Measurements from ENCODE around the gene BPNT1. TPM values are rescaled to one million over a fixed set of nuclear protein-coding genes. Genes with fewer than 3 reads are reported as not detected.

The BPNT1 gene
- total RNA-seq, 2 donors from 2014 or later: 19.1 to 21.9 TPM

DNA sequence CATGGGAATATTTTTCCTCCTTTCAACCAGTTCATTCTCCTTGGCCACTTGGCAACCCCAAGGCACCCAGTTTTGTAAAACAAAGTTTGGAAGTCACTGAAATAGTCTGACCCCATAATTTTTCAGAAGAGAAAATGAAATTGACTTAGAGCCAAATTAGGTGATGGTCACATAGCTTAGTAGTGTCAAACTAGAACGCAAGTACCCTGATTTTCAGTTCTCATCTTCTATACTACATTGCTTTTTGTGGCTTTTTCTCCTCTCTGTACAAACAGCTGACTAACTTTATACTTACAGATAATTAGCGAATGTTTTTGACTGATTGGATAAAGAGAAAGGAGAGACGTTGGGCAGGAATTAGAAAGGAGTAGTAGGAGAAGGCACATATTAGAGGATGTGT, 37.5 kb upstream of the BPNT1 start:
- ATAC-seq (ENCODE audit: insufficient number of reproducible peaks, low FRiP score, low read depth) (no peak), DNase-seq (ENCODE audit: low spot score) (no peak)
- H3K36me3 ChIP-seq: peaks cover 8% of the 10 kb centered on the region

DNA sequence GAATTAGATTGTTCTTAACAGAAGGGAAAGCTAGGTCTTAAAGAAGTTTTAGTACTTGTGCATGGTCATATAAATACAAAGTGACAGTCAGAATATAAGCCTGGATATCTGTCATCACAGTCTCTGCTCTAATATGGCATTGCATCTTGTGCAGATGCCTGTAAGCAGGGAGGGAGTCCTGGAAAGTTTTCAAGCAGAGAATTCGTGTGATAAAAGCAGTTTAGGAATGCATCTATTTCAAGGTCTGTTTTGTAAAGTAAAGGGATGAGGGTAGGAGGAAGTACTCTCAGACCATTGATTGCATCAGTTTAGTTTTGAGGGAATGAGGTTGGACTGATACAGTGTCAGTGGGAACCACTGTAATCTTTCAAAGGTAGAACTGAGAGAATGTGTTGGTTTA, 35.0 kb upstream of the BPNT1 start:
- H3K36me3 ChIP-seq: peaks cover 8% of the 10 kb centered on the region
- no peak overlapping the region for H3K4me3 ChIP-seq
- DNase-seq (ENCODE audit: low spot score) (no peak), ATAC-seq (ENCODE audit: insufficient number of reproducible peaks, low FRiP score, low read depth) (no peak)
- H3K4me1 ChIP-seq (ENCODE audit: control insufficient read depth in 1 of 2, low read depth in 2 of 2): peaks cover 0 to 2% of the 10 kb centered on the region in 2 donors
- H3K27me3 ChIP-seq (replicated peaks; ENCODE audit: insufficient read depth): no peaks in the 10 kb centered on the region
- no peaks in the 10 kb centered on the region for H3K9me3 ChIP-seq
- H3K27ac ChIP-seq: no peak overlapping the region
- TF ChIP-seq, protein P1, sequence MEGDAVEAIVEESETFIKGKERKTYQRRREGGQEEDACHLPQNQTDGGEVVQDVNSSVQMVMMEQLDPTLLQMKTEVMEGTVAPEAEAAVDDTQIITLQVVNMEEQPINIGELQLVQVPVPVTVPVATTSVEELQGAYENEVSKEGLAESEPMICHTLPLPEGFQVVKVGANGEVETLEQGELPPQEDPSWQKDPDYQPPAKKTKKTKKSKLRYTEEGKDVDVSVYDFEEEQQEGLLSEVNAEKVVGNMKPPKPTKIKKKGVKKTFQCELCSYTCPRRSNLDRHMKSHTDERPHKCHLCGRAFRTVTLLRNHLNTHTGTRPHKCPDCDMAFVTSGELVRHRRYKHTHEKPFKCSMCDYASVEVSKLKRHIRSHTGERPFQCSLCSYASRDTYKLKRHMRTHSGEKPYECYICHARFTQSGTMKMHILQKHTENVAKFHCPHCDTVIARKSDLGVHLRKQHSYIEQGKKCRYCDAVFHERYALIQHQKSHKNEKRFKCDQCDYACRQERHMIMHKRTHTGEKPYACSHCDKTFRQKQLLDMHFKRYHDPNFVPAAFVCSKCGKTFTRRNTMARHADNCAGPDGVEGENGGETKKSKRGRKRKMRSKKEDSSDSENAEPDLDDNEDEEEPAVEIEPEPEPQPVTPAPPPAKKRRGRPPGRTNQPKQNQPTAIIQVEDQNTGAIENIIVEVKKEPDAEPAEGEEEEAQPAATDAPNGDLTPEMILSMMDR (IDR thresholded peaks at IDR 0.05): no peak

More for the DNA sequence above, 37.5 kb upstream of the BPNT1 start:
- Histone ChIP-seq H3K27ac (no peak overlapping the region), H3K9me3 (no peaks in the 10 kb centered on the region), H3K27me3 (replicated peaks; ENCODE audit: insufficient read depth) (no peaks in the 10 kb centered on the region), H3K4me3 (no peak overlapping the region), H3K4me1 (ENCODE audit: control insufficient read depth in 1 of 2, low read depth in 2 of 2) (no peaks in the 10 kb centered on the region)
- TF ChIP-seq, protein P1 (IDR thresholded peaks at IDR 0.05): no peak

DNA sequence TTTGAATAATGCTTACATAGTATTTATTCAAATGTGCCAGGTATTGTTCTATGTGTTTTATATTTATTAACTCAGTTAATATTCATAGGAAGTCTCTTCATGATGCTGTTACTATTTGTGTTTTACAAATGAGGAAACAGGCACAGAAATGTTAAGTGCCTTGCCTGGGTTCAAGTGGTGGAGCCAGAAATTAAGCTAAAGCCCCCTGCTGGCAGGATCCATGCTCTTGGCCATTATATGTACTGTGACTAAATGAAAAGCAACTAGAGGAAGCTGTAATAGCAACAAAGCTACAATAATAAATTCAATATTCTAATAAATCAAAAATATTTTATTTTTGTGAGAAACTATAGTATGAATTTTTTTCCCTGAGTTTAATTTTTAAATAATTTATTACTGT, 34.3 kb upstream of the BPNT1 start:
- DNase-seq (ENCODE audit: low spot score): no peak
- ATAC-seq (ENCODE audit: insufficient number of reproducible peaks, low FRiP score, low read depth): no peak

DNA sequence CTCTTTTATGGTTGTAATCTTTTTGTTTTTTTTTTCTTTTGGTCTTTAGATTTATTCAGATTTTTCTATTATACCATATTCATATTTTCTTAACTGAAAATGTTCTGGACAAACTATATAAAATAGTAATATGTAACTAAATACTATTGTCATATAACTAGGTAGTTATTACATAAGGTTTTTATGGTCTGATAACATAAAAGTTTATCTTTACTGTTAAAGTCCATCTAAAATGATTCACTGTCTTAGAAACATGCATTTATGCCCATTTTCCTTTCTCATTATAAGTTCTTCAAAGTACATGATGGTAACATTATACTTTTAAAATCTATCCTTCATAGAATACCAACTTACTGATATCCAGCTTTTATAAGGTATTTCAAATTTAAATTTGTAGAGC, 33.5 kb upstream of the BPNT1 start:
- TF ChIP-seq, protein P1 (IDR thresholded peaks at IDR 0.05): no peak
- ATAC-seq (ENCODE audit: insufficient number of reproducible peaks, low FRiP score, low read depth): no peak

More for the DNA sequence above, 34.3 kb upstream of the BPNT1 start:
- TF ChIP-seq, protein P1 (IDR thresholded peaks at IDR 0.05): peak; percentile 11
- Histone ChIP-seq H3K9me3 (no peaks in the 10 kb centered on the region), H3K4me3 (no peak overlapping the region), H3K4me1 (ENCODE audit: control insufficient read depth in 1 of 2, low read depth in 2 of 2) (peaks cover 4 to 8% of the 10 kb centered on the region in 2 donors), H3K27me3 (replicated peaks; ENCODE audit: insufficient read depth) (no peaks in the 10 kb centered on the region), H3K36me3 (peaks cover 8% of the 10 kb centered on the region), H3K27ac (no peak overlapping the region)

DNA sequence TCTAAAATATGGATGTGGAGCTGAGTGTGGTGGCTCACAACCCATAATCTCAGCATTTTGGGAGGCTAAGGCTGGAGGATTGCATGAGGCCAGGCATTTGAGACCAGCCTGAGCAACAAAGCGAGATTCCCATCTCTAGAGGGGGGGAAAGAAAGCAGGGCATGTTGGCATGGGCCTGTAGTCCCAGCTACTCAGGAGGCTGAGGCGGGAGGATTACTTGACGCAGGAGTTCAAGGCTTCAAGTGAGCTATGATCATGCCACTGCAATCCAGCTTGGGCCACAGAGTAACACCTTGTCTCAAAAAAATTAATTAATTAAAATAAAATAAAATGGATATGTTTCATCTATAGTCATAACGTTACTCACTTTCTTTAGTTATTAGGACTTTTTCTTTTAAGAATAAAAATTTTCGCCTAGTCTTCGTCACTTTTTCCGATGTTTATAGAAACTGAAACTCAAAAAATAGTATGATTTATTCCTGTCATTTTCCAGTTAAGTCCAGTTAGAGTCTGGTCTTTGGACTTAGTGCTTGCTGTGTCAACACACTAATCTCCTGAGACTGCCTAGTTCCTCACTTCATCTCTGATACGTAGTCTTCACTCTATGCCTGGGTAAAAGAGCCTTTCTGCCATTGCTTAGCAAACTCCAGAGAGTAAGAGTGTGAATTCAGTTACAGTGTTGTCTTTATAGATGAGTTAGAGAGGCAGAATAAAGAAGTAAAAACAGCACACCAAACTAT, 32.4 kb upstream of the BPNT1 start:
- peaks cover 9 to 12% of the 10 kb centered on the region in 2 donors for H3K4me1 ChIP-seq (ENCODE audit: control insufficient read depth in 1 of 2, low read depth in 2 of 2)
- no peaks in the 10 kb centered on the region for H3K9me3 ChIP-seq
- no peaks in the 10 kb centered on the region for H3K27me3 ChIP-seq (replicated peaks; ENCODE audit: insufficient read depth)
- DNase-seq (ENCODE audit: low spot score) (no peak), ATAC-seq (ENCODE audit: insufficient number of reproducible peaks, low FRiP score, low read depth) (peak; percentile 70)
- peak overlapping the region; percentile 64 for H3K4me3 ChIP-seq
- H3K36me3 ChIP-seq: peaks cover 8% of the 10 kb centered on the region
- peak overlapping the region; percentile 75 to 78 for H3K27ac ChIP-seq
- TF ChIP-seq, protein P1 (IDR thresholded peaks at IDR 0.05): no peak

More for the DNA sequence above, 33.5 kb upstream of the BPNT1 start:
- no peaks in the 10 kb centered on the region for H3K9me3 ChIP-seq
- H3K27me3 ChIP-seq (replicated peaks; ENCODE audit: insufficient read depth): no peaks in the 10 kb centered on the region
- H3K4me1 ChIP-seq (ENCODE audit: control insufficient read depth in 1 of 2, low read depth in 2 of 2): peaks cover 9 to 12% of the 10 kb centered on the region in 2 donors
- no peak overlapping the region for H3K4me3 ChIP-seq
- no peak for DNase-seq (ENCODE audit: low spot score)
- peaks cover 8% of the 10 kb centered on the region for H3K36me3 ChIP-seq
- no peak overlapping the region for H3K27ac ChIP-seq

All from thoracic aorta (tissue), 2 donors.